ENCODE data around the gene RAB30. TPM values are rescaled to one million over a fixed set of nuclear protein-coding genes. Genes with fewer than 3 reads are reported as not detected.
A peak's percentile ranks its signal among the peaks of the same experiment; 100 is the strongest.

The RAB30 gene
- total and polyA plus RNA-seq, 9 of the 15 experiments (the other 6 are each of a cell fraction or from before 2014, with no cell fraction given), result 0.29 to 1.3 (median 1.0) TPM

DNA sequence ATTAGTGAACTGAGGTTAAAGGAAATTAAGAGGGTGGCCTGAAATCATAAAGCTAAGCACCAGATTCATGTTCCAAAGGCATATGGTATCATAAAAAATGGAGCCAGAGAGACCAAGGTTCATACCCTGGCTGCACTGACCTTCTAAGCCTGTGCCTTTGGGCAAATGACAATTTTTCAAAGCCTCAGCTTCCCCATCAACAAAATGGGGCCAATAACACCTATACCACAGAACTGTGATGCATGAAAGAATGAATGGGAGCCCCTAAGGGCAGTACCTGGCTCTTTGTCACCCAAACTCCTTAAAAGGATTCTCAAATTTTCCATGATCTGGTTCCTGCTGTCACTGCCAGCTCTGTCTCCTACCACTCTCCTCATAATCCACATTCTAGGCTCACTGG lies 72.5 kb downstream of the RAB30 start:
- no peaks in the 10 kb centered on the region for H3K36me3 ChIP-seq (ENCODE audit: control insufficient read depth, insufficient read depth, low read length)
- no peak for FAIRE-seq
- H3K9me1 ChIP-seq (ENCODE audit: control insufficient read depth, insufficient read depth, low read length), result no peaks in the 10 kb centered on the region
- POLR2A ChIA-PET, result no interaction called here
- ATAC-seq, result no peak
- H3K9ac ChIP-seq (ENCODE audit: insufficient read depth in 1 of 2, low read depth in 2 of 2, low read length in 2 of 2), result no peak overlapping the region
- CTCF ChIA-PET (ENCODE audit: low intra/inter-chr PET ratio), result no interaction called here
- no peak overlapping the region for H3K4me2 ChIP-seq (ENCODE audit: insufficient read depth, low read length)
- in situ Hi-C loops (cut with MboI), result no loop called here
- no peak for DNase-seq (ENCODE audit: extremely low read depth in 1 of 4, low spot score in 3 of 4)
- H3K27ac ChIP-seq (ENCODE audit: extremely low read depth, low read depth, low read length), result no peak overlapping the region
- H3K4me1 ChIP-seq (replicated peaks in 1 of 2; ENCODE audit: control insufficient read depth in 2 of 2, insufficient read depth in 2 of 2, low read length in 2 of 2), result peaks cover 3 to 5% of the 10 kb centered on the region in 2 experiments; a peak in 4 of 5 replicates
- TF ChIP-seq, protein P1, sequence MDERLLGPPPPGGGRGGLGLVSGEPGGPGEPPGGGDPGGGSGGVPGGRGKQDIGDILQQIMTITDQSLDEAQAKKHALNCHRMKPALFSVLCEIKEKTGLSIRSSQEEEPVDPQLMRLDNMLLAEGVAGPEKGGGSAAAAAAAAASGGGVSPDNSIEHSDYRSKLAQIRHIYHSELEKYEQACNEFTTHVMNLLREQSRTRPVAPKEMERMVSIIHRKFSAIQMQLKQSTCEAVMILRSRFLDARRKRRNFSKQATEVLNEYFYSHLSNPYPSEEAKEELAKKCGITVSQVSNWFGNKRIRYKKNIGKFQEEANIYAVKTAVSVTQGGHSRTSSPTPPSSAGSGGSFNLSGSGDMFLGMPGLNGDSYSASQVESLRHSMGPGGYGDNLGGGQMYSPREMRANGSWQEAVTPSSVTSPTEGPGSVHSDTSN (CRISPR knock-in tag; IDR thresholded peaks at IDR 0.05; ENCODE audit: low read depth), result no peak
- TF ChIP-seq, protein P1 (tag; conservative IDR thresholded peaks at IDR 0.05; ENCODE audit: low read depth), result no peak
- no peak for TF ChIP-seq ZFP36 (IDR thresholded peaks at IDR 0.05; ENCODE audit: low read depth, low read length, partially characterized antibody)
- no peak for TF ChIP-seq MYC (IDR thresholded peaks at IDR 0.05; ENCODE audit: low read depth, low read length)
- TF ChIP-seq MYC (CRISPR knock-in tag; IDR thresholded peaks at IDR 0.05; ENCODE audit: borderline replicate concordance, low read depth), result no peak
- no peak for TF ChIP-seq ZNF217 (CRISPR knock-in tag; IDR thresholded peaks at IDR 0.05)
- peak; percentile 58 for TF ChIP-seq RBM25 (IDR thresholded peaks at IDR 0.05; ENCODE audit: low read depth, low read length, severe bottlenecking)
- no peak for TF ChIP-seq RBM39 (optimal IDR thresholded peaks at IDR 0.05; ENCODE audit: low read depth, low read length)
- no peaks in the 10 kb centered on the region for H3K79me2 ChIP-seq (ENCODE audit: control insufficient read depth, insufficient read depth, low read length)
- H3K4me3 ChIP-seq, result no peak overlapping the region
- H2AFZ ChIP-seq (ENCODE audit: low read depth, low read length), result no peak overlapping the region
- H3K9me3 ChIP-seq (replicated peaks; ENCODE audit: control insufficient read depth, insufficient read depth, low read depth, low read length), result no peaks in the 10 kb centered on the region
- no peaks in the 10 kb centered on the region for H3K27me3 ChIP-seq (ENCODE audit: control insufficient read depth in 2 of 2, insufficient read depth in 2 of 2, low read length in 2 of 2)
- no TSS peak for BruUV-seq (replicated peaks)
- no peaks in the 10 kb centered on the region for H4K20me1 ChIP-seq (replicated peaks; ENCODE audit: control insufficient read depth, insufficient read depth, low read length)
- intact Hi-C loops (cut with micrococcal nuclease), result no loop called here
